ENCODE data around the gene SPOCK1. TPM values are rescaled to one million over a fixed set of nuclear protein-coding genes. Genes with fewer than 3 reads are reported as not detected.

Gene SPOCK1
- total and polyA plus RNA-seq, 4 donors = 0.07 to 0.18 (median 0.17) TPM; not detected in 1

DNA sequence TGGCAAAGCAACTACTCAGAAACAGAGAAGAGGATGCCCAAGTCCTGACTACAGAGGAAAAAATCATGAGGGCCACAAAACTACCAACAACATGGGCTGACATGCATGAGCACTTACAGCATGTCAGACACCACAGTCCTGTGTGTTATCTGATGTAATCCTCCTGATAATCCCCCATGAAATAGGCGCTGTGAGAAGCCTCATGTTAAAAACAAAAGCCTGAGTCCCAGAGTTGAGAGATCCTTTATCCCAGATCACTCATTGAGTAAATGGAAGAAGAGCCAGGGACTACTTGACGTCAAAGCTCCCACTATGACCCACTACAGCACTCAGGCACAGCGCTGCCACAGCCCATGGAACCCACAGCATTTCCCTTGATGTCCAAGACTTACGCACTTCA lies 7.2 kb upstream of the SPOCK1 start:
- Histone ChIP-seq H3K27me3 (ENCODE audit: control insufficient read depth in 4 of 4, insufficient read depth in 4 of 4, low read length in 3 of 4) (no peaks in the 10 kb centered on the region), H3K4me1 (ENCODE audit: control insufficient read depth in 4 of 4, insufficient read depth in 4 of 4, low read length in 3 of 4) (no peaks in the 10 kb centered on the region), H3K36me3 (ENCODE audit: control insufficient read depth in 4 of 4, insufficient read depth in 3 of 4, low read depth in 1 of 4, low read length in 3 of 4) (no peaks in the 10 kb centered on the region), H3K4me3 (ENCODE audit: low read depth in 1 of 3, low read length in 3 of 3) (no peak overlapping the region), H3K9ac (ENCODE audit: low read depth in 1 of 2, low read length in 2 of 2) (no peak overlapping the region), H3K27ac (ENCODE audit: low read depth in 1 of 2, low read length in 2 of 2) (no peak overlapping the region), H3K9me3 (ENCODE audit: control insufficient read depth in 4 of 4, low read length in 3 of 4) (no peaks in the 10 kb centered on the region)
- DNase-seq (ENCODE audit: low spot score) = no peak
- WGBS = 83% methylated on average over 4 of the region's 4 CpGs
- no peak for TF ChIP-seq RAD21 (IDR thresholded peaks at IDR 0.05)

DNA sequence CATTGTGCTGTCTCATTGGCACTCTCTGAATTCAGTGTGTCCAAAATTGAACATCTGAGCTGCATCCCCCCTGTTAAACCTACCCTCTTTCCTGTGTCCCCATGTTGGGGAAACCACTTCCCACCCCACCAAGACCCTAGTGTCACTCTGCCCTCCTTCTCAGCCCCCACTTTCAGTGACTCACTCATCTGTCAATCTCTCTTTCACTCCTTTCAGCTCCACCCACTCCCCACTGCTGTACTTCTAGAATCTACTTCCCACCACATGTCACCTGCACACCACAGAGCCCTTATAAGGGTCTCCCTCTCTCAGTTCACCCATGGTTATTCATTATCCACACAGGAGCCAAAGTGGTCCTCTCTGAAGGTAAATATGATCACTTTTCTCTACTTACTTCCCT lies 5.8 kb upstream of the SPOCK1 start:
- no peak overlapping the region for H3K4me3 ChIP-seq (ENCODE audit: low read depth in 1 of 3, low read length in 3 of 3)
- peaks cover 0 to 3% (median 0%) of the 10 kb centered on the region in 4 donors for H3K27me3 ChIP-seq (ENCODE audit: control insufficient read depth in 4 of 4, insufficient read depth in 4 of 4, low read length in 3 of 4)
- no peaks in the 10 kb centered on the region for H3K4me1 ChIP-seq (ENCODE audit: control insufficient read depth in 4 of 4, insufficient read depth in 4 of 4, low read length in 3 of 4)
- H3K27ac ChIP-seq (ENCODE audit: low read depth in 1 of 2, low read length in 2 of 2) = no peak overlapping the region
- no peak overlapping the region for H3K9ac ChIP-seq (ENCODE audit: low read depth in 1 of 2, low read length in 2 of 2)
- no peak for DNase-seq (ENCODE audit: low spot score)
- TF ChIP-seq TAF1 (conservative IDR thresholded peaks at IDR 0.05) (no peak), NR2F2 (IDR thresholded peaks at IDR 0.05) (no peak), RXRA (IDR thresholded peaks at IDR 0.05) (no peak), FOXA1 (IDR thresholded peaks at IDR 0.05) (no peak), EGR1 (IDR thresholded peaks at IDR 0.05; ENCODE audit: low read depth in 2 of 2) (no peak), HNF4G (IDR thresholded peaks at IDR 0.05) (no peak), REST (IDR thresholded peaks at IDR 0.05) (no peak), JUND (IDR thresholded peaks at IDR 0.05) (no peak)
- TF ChIP-seq, protein P1, sequence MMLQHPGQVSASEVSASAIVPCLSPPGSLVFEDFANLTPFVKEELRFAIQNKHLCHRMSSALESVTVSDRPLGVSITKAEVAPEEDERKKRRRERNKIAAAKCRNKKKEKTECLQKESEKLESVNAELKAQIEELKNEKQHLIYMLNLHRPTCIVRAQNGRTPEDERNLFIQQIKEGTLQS (IDR thresholded peaks at IDR 0.05) = no peak
- no peaks in the 10 kb centered on the region for H3K9me3 ChIP-seq (ENCODE audit: control insufficient read depth in 4 of 4, low read length in 3 of 4)
- no peaks in the 10 kb centered on the region for H3K36me3 ChIP-seq (ENCODE audit: control insufficient read depth in 4 of 4, insufficient read depth in 3 of 4, low read depth in 1 of 4, low read length in 3 of 4)

- peaks cover 0 to 7% (median 2%) of the 10 kb centered on the region in 4 donors for H3K27me3 ChIP-seq (ENCODE audit: control insufficient read depth in 4 of 4, insufficient read depth in 4 of 4, low read length in 3 of 4)
- H3K9ac ChIP-seq (ENCODE audit: low read depth in 1 of 2, low read length in 2 of 2) = no peak overlapping the region
- H3K4me1 ChIP-seq (ENCODE audit: control insufficient read depth in 4 of 4, insufficient read depth in 4 of 4, low read length in 3 of 4) = peaks cover 4 to 6% (median 4%) of the 10 kb centered on the region in 4 donors
- no peak overlapping the region for H3K27ac ChIP-seq (ENCODE audit: low read depth in 1 of 2, low read length in 2 of 2)
- TF ChIP-seq REST (IDR thresholded peaks at IDR 0.05) (no peak), FOXA1 (IDR thresholded peaks at IDR 0.05) (no peak), TAF1 (conservative IDR thresholded peaks at IDR 0.05) (no peak), EGR1 (IDR thresholded peaks at IDR 0.05; ENCODE audit: low read depth in 2 of 2) (no peak), RAD21 (IDR thresholded peaks at IDR 0.05) (no peak), YY1 (IDR thresholded peaks at IDR 0.05) (no peak)
- no peaks in the 10 kb centered on the region for H3K36me3 ChIP-seq (ENCODE audit: control insufficient read depth in 4 of 4, insufficient read depth in 3 of 4, low read depth in 1 of 4, low read length in 3 of 4)
- no peak for DNase-seq (ENCODE audit: low spot score)
- no peak overlapping the region for H3K4me3 ChIP-seq (ENCODE audit: low read depth in 1 of 3, low read length in 3 of 3)
- H3K9me3 ChIP-seq (ENCODE audit: control insufficient read depth in 4 of 4, low read length in 3 of 4) = no peaks in the 10 kb centered on the region
Observed at GRCh38 chr5:137503456-137503855, 4.3 kb upstream of the SPOCK1 start.
